ENCODE data around the gene AGFG2. TPM values are rescaled to one million over a fixed set of nuclear protein-coding genes. Genes with fewer than 3 reads are reported as not detected.

The AGFG2 gene
- total and polyA plus RNA-seq, 2 of the 13 experiments (the other 11 are each of a cell fraction or from before 2014, with no cell fraction given) = 125 to 132 TPM

DNA sequence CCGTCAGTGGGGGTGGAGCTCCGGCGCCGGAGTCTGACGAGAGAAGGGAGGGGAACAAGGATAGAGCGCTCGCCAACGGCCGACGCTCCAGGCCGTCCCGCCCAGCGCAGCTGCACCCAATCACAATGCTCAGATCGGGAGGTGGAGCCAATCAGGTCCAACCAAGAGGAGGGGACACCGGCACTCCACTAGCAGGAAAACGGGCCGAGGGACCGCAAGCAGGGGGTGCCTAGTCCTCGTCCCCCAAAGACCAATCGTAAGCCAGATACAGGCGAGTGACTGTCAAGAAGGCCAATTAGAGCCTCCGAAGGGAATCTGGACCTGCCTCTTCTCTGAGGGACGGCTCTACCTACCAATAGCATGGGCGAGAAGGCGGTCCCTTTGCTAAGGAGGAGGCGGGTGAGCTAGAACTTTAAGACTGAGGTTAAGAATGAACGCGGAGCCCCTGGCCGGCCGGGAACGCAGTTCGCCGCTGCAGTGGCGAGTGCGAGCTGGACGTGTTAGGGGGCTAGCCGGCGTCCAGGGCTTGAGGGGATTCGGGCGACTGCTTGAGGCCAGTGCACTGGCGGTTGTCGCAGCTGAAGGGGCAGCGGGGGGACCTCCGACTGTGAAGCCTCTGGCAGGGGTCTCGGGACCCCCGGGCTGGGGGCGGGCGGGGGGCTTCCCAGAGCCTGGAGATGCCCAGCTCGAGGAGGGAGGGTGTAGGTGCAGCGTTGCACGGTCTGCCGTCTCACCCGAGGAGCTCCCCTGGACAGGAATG lies 47.4 kb downstream of the AGFG2 start, which contains the start of gene FBXO24 (continued):
- TF ChIP-seq, protein P1, sequence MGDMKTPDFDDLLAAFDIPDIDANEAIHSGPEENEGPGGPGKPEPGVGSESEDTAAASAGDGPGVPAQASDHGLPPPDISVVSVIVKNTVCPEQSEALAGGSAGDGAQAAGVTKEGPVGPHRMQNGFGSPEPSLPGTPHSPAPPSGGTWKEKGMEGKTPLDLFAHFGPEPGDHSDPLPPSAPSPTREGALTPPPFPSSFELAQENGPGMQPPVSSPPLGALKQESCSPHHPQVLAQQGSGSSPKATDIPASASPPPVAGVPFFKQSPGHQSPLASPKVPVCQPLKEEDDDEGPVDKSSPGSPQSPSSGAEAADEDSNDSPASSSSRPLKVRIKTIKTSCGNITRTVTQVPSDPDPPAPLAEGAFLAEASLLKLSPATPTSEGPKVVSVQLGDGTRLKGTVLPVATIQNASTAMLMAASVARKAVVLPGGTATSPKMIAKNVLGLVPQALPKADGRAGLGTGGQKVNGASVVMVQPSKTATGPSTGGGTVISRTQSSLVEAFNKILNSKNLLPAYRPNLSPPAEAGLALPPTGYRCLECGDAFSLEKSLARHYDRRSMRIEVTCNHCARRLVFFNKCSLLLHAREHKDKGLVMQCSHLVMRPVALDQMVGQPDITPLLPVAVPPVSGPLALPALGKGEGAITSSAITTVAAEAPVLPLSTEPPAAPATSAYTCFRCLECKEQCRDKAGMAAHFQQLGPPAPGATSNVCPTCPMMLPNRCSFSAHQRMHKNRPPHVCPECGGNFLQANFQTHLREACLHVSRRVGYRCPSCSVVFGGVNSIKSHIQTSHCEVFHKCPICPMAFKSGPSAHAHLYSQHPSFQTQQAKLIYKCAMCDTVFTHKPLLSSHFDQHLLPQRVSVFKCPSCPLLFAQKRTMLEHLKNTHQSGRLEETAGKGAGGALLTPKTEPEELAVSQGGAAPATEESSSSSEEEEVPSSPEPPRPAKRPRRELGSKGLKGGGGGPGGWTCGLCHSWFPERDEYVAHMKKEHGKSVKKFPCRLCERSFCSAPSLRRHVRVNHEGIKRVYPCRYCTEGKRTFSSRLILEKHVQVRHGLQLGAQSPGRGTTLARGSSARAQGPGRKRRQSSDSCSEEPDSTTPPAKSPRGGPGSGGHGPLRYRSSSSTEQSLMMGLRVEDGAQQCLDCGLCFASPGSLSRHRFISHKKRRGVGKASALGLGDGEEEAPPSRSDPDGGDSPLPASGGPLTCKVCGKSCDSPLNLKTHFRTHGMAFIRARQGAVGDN (CRISPR knock-in tag; IDR thresholded peaks at IDR 0.05) = peak; percentile 43; the same call in 1 of the 2 replicates
- peak; percentile 96 for TF ChIP-seq NFYB (CRISPR knock-in tag; IDR thresholded peaks at IDR 0.05)

DNA sequence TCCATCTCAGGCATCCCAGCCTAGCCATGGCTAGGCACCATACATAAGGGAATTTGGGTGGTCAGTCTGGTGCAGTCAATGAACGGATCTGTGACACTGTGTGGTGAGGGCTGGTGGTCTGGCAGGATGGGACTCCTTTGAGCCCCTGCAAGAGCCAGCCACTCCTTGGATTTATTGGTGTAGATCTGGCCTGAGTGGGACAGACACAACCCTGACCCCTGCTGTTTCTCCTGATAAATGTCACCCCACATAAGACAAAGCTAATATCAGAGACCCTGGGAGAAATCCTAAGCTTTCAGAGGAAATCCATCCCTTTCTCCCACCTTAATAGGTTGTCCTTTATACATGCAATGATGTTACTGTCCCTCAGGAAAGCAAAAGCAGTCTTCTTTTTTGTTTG lies 49.4 kb downstream of the AGFG2 start:
- in situ Hi-C loops (cut with HindIII; ENCODE audit: extremely low pct_ligation_motif_present, low pct_unique_long_range_greater_than_20kb) (no loop called here), intact Hi-C loops (cut with micrococcal nuclease; ENCODE audit: unreplicated experiment) (no loop called here)
- Histone ChIP-seq H3K4me1 (ENCODE audit: insufficient read depth, low read length) (peaks cover 56% of the 10 kb centered on the region), H3K9me3 (ENCODE audit: low read length) (no peaks in the 10 kb centered on the region), H3K27me3 (ENCODE audit: control insufficient read depth in 1 of 2, insufficient read depth in 2 of 2, low read length in 2 of 2) (peaks cover 0 to 9% of the 10 kb centered on the region in 2 experiments; a peak in 3 of 5 replicates), H3K9ac (ENCODE audit: insufficient read depth, low read depth, low read length) (no peak overlapping the region), H2AFZ (ENCODE audit: low read length) (no peak overlapping the region), H3K79me2 (ENCODE audit: insufficient read depth, low read length) (peaks cover 6% of the 10 kb centered on the region), H3K27ac (ENCODE audit: extremely low read length, insufficient read depth, low read length) (no peak overlapping the region), H3K36me3 (replicated peaks in 1 of 2; ENCODE audit: control insufficient read depth in 1 of 2, insufficient read depth in 2 of 2, low read length in 2 of 2) (no peaks in the 10 kb centered on the region), H3K4me2 (ENCODE audit: low read depth, low read length) (no peak overlapping the region), H4K20me1 (ENCODE audit: insufficient read depth, low read length) (peaks cover 8% of the 10 kb centered on the region; the same call in 1 of the 2 replicates), H3K4me3 (replicated peaks in 1 of 3; ENCODE audit: insufficient read depth in 1 of 3, low read depth in 2 of 3, low read length in 3 of 3) (no peak overlapping the region)
- CTCF ChIA-PET (ENCODE audit: low intra/inter-chr PET ratio, low total read pairs) = interaction anchor here (0.8 to 0.9 kb wide), 2 partner anchors 14 to 119 kb away, joined by 4 to 6 read pairs; partner anchors contain the start of gene SAP25
- DNase-seq (ENCODE audit: low spot score) (no peak), FAIRE-seq (peak; percentile 42), ATAC-seq (no peak)
- BruUV-seq (replicated peaks) = no TSS peak
- POLR2A ChIA-PET = interaction anchor here (1.0 to 1.4 kb wide), 4 partner anchors 18 to 117 kb away, joined by 3 to 7 read pairs (median 4); partner anchors contain the start of genes MOSPD3 and POP7
- WGBS (ENCODE audit: low lambda C conversion rate) = 0% methylated on average over 1 of the region's 1 CpG
- TF ChIP-seq ZNF557 (CRISPR knock-in tag; IDR thresholded peaks at IDR 0.05) (no peak), BHLHE40 (IDR thresholded peaks at IDR 0.05; ENCODE audit: low read length) (no peak), NFE2L1 (CRISPR knock-in tag; IDR thresholded peaks at IDR 0.05; ENCODE audit: borderline replicate concordance) (no peak), MYNN (CRISPR knock-in tag; IDR thresholded peaks at IDR 0.05; ENCODE audit: low read depth) (no peak), ZNF451 (CRISPR knock-in tag; IDR thresholded peaks at IDR 0.05) (no peak), ZNF724P (CRISPR knock-in tag; IDR thresholded peaks at IDR 0.05; ENCODE audit: borderline replicate concordance) (no peak), MED13 (CRISPR knock-in tag; IDR thresholded peaks at IDR 0.05) (no peak), CHD2 (IDR thresholded peaks at IDR 0.05; ENCODE audit: low read depth, low read length) (no peak), NFYC (CRISPR knock-in tag; IDR thresholded peaks at IDR 0.05) (no peak), TEAD3 (CRISPR knock-in tag; optimal IDR thresholded peaks at IDR 0.05; ENCODE audit: borderline replicate concordance) (no peak), CREB1 (IDR thresholded peaks at IDR 0.05) (no peak), CREB1 (CRISPR knock-in tag; IDR thresholded peaks at IDR 0.05) (no peak), SMC3 (IDR thresholded peaks at IDR 0.05; ENCODE audit: low read length) (peak; percentile 38; the same call in 1 of the 2 replicates)
- TF ChIP-seq, protein P2, sequence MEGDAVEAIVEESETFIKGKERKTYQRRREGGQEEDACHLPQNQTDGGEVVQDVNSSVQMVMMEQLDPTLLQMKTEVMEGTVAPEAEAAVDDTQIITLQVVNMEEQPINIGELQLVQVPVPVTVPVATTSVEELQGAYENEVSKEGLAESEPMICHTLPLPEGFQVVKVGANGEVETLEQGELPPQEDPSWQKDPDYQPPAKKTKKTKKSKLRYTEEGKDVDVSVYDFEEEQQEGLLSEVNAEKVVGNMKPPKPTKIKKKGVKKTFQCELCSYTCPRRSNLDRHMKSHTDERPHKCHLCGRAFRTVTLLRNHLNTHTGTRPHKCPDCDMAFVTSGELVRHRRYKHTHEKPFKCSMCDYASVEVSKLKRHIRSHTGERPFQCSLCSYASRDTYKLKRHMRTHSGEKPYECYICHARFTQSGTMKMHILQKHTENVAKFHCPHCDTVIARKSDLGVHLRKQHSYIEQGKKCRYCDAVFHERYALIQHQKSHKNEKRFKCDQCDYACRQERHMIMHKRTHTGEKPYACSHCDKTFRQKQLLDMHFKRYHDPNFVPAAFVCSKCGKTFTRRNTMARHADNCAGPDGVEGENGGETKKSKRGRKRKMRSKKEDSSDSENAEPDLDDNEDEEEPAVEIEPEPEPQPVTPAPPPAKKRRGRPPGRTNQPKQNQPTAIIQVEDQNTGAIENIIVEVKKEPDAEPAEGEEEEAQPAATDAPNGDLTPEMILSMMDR (CRISPR knock-in tag; IDR thresholded peaks at IDR 0.05) = peak; percentile 58
